ENCODE results near the gene SNHG17.
"Not testable (repeated sequence)": the region's sequence is repeated elsewhere in the genome, so short reads cannot be mapped to it uniquely, and the experiment has no call there.

The SNHG17 gene

GRCh38 chr20:38447251-38447661 is 12.1 kb upstream of the SNHG17 start:
- no peak for DNase-seq

- DNase-seq: peak; percentile 94
Measured at GRCh38 chr20:38446441-38447209, 11.5 kb upstream of the SNHG17 start.

GRCh38 chr20:38445901-38446425 is 10.8 kb upstream of the SNHG17 start:
- no peak for DNase-seq

- DNase-seq: no peak
Measured at GRCh38 chr20:38445381-38445796, 10.3 kb upstream of the SNHG17 start.

- DNase-seq: no peak
Measured at GRCh38 chr20:38441916-38442315, 6.8 kb upstream of the SNHG17 start.

- DNase-seq: not testable (repeated sequence)
Measured at GRCh38 chr20:38441110-38441509, 6.0 kb upstream of the SNHG17 start.

GRCh38 chr20:38437796-38438195 is 2.7 kb upstream of the SNHG17 start:
- no peak for DNase-seq

- DNase-seq: no peak
Measured at GRCh38 chr20:38435555-38435939, 419 bp upstream of the SNHG17 start.

- peak; percentile 33 for DNase-seq
Measured at GRCh38 chr20:38434301-38434741, 807 bp downstream of the SNHG17 start.

GRCh38 chr20:38433304-38433972 is 1.7 kb downstream of the SNHG17 start:
- DNase-seq: no peak

- DNase-seq: not testable (repeated sequence)
Measured at GRCh38 chr20:38432870-38433269, 2.3 kb downstream of the SNHG17 start.

- DNase-seq: no peak
Measured at GRCh38 chr20:38432292-38432691, 2.8 kb downstream of the SNHG17 start.

- DNase-seq: no peak
Measured at GRCh38 chr20:38430679-38431325, 4.3 kb downstream of the SNHG17 start.

GRCh38 chr20:38429301-38429700 is 5.8 kb downstream of the SNHG17 start:
- no peak for DNase-seq

GRCh38 chr20:38428800-38429199 is 6.3 kb downstream of the SNHG17 start:
- no peak for DNase-seq

- DNase-seq: no peak
Measured at GRCh38 chr20:38427655-38428023, 7.5 kb downstream of the SNHG17 start.

- no peak for DNase-seq
Measured at GRCh38 chr20:38426006-38426897, 8.9 kb downstream of the SNHG17 start.

GRCh38 chr20:38424401-38424800 is 10.7 kb downstream of the SNHG17 start:
- DNase-seq: no peak

- no peak for DNase-seq
Measured at GRCh38 chr20:38423541-38423940, 11.6 kb downstream of the SNHG17 start.

- no peak for DNase-seq
Measured at GRCh38 chr20:38421915-38422314, 13.2 kb downstream of the SNHG17 start.

GRCh38 chr20:38420388-38421085 is 14.6 kb downstream of the SNHG17 start:
- no peak for DNase-seq
